SIG-M5 treated with dmso at 0.1 percent for 504 hours (cell line): ENCODE measurements around the gene ERICH6.

Experiments used
- DNase-seq: peaks from one replicate; lab custom pipeline; 2025; ENCODE audit not compliant: unreplicated experiment; lab: John Stamatoyannopoulos, UW

The ERICH6 gene

GRCh38 chr3:150736903-150737832, 33.4 kb upstream of the ERICH6 start:
- peak; percentile 13 for DNase-seq

- DNase-seq, result no peak
Measured at GRCh38 chr3:150736316-150736719, 32.6 kb upstream of the ERICH6 start.

- DNase-seq, result no peak
Measured at GRCh38 chr3:150734795-150735119, 31.0 kb upstream of the ERICH6 start.

- DNase-seq, result no peak
Measured at GRCh38 chr3:150733936-150734794, 30.4 kb upstream of the ERICH6 start.

GRCh38 chr3:150733373-150733935, 29.7 kb upstream of the ERICH6 start:
- DNase-seq, result no peak

GRCh38 chr3:150729682-150730360, 26.1 kb upstream of the ERICH6 start:
- no peak for DNase-seq

- no peak for DNase-seq
Measured at GRCh38 chr3:150727653-150728502, 24.2 kb upstream of the ERICH6 start.

- no peak for DNase-seq
Measured at GRCh38 chr3:150725548-150725947, 21.8 kb upstream of the ERICH6 start.

GRCh38 chr3:150723946-150724345, 20.2 kb upstream of the ERICH6 start:
- DNase-seq, result no peak

- DNase-seq, result no peak
Measured at GRCh38 chr3:150722267-150722666, 18.5 kb upstream of the ERICH6 start.

GRCh38 chr3:150721285-150722130, 17.8 kb upstream of the ERICH6 start:
- DNase-seq, result peak; percentile 81

- no peak for DNase-seq
Measured at GRCh38 chr3:150720444-150720843, 16.7 kb upstream of the ERICH6 start.

GRCh38 chr3:150710097-150710496, 6.4 kb upstream of the ERICH6 start:
- DNase-seq, result no peak

GRCh38 chr3:150703299-150703755, 393 bp downstream of the ERICH6 start:
- no peak for DNase-seq

GRCh38 chr3:150699068-150699639, 4.6 kb downstream of the ERICH6 start:
- DNase-seq, result no peak

- no peak for DNase-seq
Measured at GRCh38 chr3:150697646-150698045, 6.1 kb downstream of the ERICH6 start.

- DNase-seq, result no peak
Measured at GRCh38 chr3:150691414-150692040, 12.2 kb downstream of the ERICH6 start.

- no peak for DNase-seq
Measured at GRCh38 chr3:150687613-150688012, 16.1 kb downstream of the ERICH6 start.
